COLO829 (cell line): ENCODE results near the gene ZBTB6.

ENCODE experiments used
- DNase-seq: peaks from one replicate; pipeline ENCODE4 v3.0.0; 2012; ENCODE audit warnings: low spot score

Gene ZBTB6

GRCh38 chr9:122912964-122913673 is at the start of gene ZBTB6:
TSS of gene ZBTB6 (minus strand) at chr9:122913323. CDS start at chr9:122912072, 1,251 bp downstream.
- DNase-seq: peak; percentile 79

GRCh38 chr9:122961139-122961538 is 48.0 kb upstream of the ZBTB6 start:
- no peak for DNase-seq

- no peak for DNase-seq
Measured at GRCh38 chr9:122955961-122956360, 42.8 kb upstream of the ZBTB6 start.

- DNase-seq: peak; percentile 75
Measured at GRCh38 chr9:122954253-122954691, 41.1 kb upstream of the ZBTB6 start.

- no peak for DNase-seq
Measured at GRCh38 chr9:122951056-122951455, 37.9 kb upstream of the ZBTB6 start.

GRCh38 chr9:122950263-122950662 is 37.1 kb upstream of the ZBTB6 start:
- no peak for DNase-seq

- no peak for DNase-seq
Measured at GRCh38 chr9:122949696-122950095, 36.6 kb upstream of the ZBTB6 start.

GRCh38 chr9:122948313-122948712 is 35.2 kb upstream of the ZBTB6 start:
- DNase-seq: no peak

- DNase-seq: no peak
Measured at GRCh38 chr9:122946461-122947005, 33.4 kb upstream of the ZBTB6 start.

GRCh38 chr9:122944960-122945888 is 32.1 kb upstream of the ZBTB6 start:
- no peak for DNase-seq

GRCh38 chr9:122941582-122942234 is 28.6 kb upstream of the ZBTB6 start:
- DNase-seq: peak; percentile 33

GRCh38 chr9:122940749-122941581 is 27.8 kb upstream of the ZBTB6 start, which contains the start of gene RABGAP1:
TSS of gene RABGAP1 (plus strand) at chr9:122941020. CDS start at chr9:122957060, 16,040 bp downstream.
- DNase-seq: peak; percentile 100

GRCh38 chr9:122940454-122940748 is 27.3 kb upstream of the ZBTB6 start:
- peak; percentile 9 for DNase-seq

- DNase-seq: no peak
Measured at GRCh38 chr9:122939601-122940000, 26.5 kb upstream of the ZBTB6 start.

GRCh38 chr9:122936883-122937282 is 23.8 kb upstream of the ZBTB6 start:
- DNase-seq: no peak

GRCh38 chr9:122936464-122936863 is 23.3 kb upstream of the ZBTB6 start:
- no peak for DNase-seq

GRCh38 chr9:122931226-122932121 is 18.4 kb upstream of the ZBTB6 start, which contains the start of gene ZBTB26:
TSS of gene ZBTB26 (minus strand) at chr9:122931512. CDS start at chr9:122919934, 11,578 bp downstream.
- DNase-seq: peak; percentile 96

- no peak for DNase-seq
Measured at GRCh38 chr9:122930541-122931225, 17.6 kb upstream of the ZBTB6 start.

- DNase-seq: no peak
Measured at GRCh38 chr9:122929796-122930354, 16.8 kb upstream of the ZBTB6 start.
